Hypothalamus (tissue), 51 donors: ENCODE data around the gene ATP6V0A1.
"Not testable (repeated sequence)": the region's sequence is repeated elsewhere in the genome, so short reads cannot be mapped to it uniquely, and the experiment has no call there.

Experiments used
- DNase-seq, 51 donors: peaks; one replicate each; lab custom pipeline; 2025; lab: John Stamatoyannopoulos, UW

Gene ATP6V0A1

DNA sequence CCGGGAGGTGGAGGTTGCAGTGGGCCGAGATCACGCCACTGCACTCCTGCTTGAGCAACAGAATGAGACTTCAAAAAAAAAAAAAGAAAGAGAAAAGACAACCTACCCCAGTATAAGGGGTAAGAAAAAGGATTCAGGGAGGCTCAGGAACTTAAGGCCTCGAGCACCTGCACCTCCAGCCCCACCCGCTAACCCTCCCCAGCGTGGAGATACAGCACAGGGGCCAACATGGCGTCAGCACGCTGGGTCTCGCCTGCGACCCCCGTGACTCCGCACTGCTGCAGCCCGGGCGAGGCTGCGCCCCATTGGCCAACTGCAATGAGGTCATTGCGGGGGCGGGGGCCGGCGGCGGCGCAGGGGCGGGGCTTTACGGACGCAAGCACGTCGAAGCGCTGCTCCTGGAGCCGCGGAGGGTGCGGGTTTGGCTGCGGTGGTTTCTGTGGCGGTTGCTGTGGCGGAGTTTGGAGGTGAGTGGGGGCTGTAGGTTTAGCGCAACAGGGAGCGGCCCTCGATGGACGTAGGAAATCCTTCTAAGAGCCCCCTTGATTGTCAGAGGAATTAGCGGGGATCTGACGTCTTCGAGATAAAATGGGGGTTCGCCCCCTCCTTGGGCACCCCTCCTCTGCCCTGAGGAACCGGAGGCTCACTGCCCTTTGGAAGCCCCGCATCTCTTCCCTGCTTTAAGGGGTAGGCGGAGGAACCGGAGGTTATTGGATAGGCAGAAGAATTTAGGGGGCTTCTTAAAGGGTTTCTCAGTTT lies at the start of gene ATP6V0A1:
ATP6V0A1 (plus strand) TSS at position 382 of the 759 bp plus-strand sequence. CDS start 2,017 bp downstream, outside the sequence.
- DNase-seq = peak; percentile 34 to 98 (median 89)

DNA sequence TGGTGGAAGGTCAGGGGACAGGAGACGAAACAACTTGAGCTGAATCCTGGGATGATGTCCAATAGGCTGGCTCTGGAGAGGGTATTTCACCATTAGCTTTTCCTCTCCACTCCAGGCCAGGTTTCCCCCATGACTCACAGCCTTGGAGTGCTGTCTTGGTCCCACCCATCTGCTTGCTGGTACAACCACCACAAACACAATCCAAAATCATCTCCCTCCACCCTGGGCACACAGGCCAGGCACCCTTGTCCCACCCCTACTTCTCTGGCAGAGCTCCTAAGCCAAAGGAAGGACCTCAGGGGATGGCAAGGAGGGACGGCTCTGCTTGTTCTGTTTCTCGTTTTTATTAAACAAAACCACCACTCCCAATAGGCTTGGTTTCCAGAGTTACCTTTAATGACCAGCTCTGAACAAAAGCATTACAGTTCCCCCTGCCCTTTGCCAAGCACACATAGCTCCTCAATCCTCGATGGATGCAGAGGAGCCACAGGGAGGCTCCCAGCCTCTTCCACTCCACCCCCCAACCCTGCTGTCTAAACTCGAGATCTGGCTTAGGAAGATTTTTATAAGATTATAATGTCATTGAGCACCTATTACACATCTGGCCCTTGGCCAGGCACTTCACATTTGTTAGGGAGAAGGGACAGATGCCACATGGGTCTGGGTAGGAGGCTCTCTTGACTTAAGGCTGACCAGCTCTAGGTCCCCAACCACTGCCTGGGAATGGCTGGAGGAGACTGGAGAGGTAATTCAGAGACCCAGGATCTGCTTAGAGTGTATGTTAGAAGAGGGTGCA lies 49.0 kb upstream of the ATP6V0A1 start:
- peak in 9 of 51 donors; percentile 8 to 64 (median 23) for DNase-seq

DNA sequence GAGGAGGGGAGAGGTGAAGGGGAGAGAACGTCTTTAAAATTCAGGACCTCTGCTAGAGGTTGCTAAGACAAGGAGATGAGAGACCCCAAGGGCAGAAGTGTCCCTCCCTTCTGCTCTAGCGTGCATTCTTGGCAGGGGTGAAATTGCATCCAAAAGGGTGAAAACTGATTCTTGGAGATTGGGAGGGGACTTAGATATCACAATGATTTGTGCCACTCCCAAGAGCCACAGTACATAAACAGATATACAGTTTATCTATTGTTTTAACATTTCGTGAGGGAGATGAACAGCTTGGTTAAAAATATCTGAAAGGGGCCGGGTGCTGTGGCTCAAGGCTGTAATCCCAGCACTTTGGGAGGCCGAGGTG lies 48.4 kb upstream of the ATP6V0A1 start:
- DNase-seq = no peak

DNA sequence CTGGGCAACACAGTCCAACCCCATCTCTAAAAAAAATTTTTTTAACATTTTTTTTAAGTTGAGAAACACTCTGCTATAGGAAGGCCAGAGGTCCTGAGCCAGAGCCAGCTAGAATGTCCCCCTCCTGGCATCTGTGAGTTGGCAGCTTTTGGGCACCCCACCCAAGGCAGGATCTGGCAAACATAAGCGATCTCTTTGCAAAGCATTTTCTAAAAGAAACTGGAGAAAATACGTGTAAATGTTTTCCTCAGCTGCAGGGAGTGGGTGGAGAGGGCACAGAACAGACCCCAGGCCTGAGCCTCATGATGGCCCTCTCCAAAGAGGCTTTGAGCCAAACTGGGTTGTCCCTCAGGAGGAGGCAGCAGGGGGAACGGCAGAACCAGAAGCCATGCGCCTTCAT lies 47.3 kb upstream of the ATP6V0A1 start:
- DNase-seq = no peak

DNA sequence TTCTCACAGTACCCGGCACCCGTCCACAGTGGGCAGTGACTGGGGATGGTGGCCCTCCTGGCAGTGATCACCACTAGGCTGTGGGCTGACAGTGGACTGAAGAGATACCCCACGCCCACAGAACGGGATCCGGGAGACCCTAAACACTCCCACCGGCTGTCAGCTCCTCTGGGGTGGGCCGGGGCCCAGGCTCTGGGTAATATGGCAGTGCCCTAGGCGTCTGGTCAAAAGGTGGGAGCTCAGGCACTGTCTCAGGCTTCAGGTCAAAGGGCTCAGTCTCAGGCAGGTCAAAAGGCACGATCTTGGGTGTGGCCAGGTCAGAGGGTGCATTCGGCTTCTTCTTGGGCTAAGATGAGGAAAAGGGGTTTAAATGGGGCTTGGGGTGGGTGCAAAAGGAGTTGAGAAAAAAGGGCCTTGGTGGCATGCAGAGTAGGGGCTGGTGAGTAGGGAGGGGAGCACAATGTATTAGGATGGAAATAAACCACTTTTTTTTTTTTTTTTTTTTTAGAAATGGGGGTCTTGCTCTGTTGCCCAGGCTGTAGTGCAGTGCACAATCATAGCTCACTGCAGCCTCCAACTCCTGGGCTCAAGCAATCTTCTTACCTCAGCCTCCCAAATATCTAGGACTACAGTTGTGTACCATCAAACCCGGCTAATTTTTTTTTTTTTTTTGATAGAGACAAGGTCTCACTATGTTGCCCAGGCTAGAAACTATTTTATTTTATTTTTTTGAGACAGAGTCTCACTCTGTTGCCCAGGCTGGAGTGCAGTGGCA lies 46.6 kb upstream of the ATP6V0A1 start:
- no peak for DNase-seq

DNA sequence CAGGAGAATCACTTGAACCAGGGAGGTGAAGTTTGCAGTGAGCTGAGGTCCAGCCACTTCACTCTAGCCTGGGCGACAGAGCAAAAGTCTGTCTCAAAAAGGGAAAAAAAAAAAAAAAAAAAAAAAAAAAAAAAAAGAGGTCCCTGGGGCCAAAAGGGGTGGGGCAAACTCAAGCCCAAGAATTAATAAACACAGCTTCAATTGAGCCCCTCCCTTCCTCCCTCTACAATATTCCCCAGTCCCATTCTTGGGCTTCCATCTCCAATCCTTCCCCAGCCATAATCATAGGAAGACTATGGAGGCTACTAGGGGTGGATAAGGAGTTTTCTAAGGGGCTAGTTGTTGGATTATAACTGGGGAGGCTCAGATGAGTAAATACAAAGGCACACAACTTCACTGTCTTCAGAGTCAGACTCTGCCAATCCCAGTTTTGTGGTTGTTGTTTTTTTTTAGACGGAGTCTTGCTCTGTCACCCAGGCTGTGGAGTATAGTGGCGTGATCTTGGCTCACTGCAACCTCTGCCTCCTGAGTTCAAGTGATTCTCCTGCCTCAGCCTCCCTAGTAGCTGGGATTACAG lies 45.1 kb upstream of the ATP6V0A1 start:
- no peak for DNase-seq

DNA sequence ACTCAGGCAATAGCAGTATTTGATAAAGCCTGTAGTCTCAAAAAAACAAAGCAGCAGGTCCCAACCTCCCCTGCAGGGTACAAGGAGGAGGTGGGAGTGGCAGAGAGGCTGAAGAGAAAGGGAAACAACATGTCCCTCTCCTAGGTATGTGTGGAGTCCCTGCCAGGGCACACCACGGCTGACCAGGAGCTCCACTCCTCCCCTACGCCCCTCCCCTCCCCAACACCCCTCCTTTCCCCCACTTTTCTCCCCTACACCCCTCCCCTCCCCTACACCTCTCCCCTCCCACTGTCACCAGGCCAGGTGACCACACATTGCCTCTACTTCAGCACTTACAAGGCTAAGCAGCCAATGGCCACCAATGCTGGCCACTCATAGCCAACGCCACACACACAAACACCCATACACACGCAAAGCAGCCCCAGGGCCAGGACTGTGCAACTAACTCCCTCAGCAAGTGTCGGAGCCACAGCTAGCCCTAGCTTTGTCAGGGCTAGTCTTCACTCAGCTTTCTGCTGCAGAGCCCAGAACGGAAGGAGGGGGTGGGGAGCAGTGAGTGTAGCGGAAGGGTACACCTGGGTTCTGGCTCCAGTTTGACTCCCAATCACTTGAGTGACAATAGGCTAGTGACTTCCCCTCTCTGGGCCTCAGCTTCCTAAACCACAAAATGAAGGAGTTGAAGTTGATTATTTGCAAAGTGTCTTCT lies 43.8 kb upstream of the ATP6V0A1 start:
- DNase-seq = no peak

DNA sequence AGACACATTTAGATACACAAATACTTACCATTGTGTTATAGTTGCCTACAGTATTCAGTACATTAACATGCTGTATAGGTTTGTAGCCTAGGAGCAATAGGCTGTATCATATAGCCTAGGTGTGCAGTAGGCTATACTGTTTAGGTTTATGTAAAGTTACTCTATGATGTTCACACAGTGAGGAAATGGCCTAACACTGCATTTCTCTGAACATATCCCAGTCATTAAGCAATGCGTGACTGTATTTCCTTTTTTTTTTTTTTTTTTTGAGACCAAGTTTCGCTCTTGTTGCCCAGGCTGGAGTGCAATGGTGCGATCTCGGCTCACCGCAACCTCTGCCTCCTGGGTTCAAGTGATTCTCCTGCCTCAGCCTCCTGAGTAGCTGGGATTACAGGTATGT lies 40.7 kb upstream of the ATP6V0A1 start:
- not testable (repeated sequence) for DNase-seq

DNA sequence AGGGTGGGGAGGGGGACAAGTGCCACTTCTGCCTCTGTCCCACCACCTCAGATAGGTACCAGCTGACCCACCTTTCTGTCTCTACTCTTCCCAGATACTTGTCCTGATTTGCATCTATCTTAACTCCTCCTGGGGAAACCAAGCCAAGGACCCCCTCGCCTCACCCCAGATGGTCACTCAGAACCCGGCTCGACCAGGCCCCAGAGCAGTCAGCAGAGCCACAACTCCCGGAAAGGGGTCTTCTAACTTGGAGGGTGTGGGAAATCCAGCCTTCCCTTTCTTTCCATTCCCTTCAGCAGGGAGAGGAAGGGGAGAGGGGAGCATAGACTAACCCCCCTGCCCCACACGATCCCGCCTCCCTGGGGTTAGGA lies 37.6 kb upstream of the ATP6V0A1 start:
- no peak for DNase-seq

DNA sequence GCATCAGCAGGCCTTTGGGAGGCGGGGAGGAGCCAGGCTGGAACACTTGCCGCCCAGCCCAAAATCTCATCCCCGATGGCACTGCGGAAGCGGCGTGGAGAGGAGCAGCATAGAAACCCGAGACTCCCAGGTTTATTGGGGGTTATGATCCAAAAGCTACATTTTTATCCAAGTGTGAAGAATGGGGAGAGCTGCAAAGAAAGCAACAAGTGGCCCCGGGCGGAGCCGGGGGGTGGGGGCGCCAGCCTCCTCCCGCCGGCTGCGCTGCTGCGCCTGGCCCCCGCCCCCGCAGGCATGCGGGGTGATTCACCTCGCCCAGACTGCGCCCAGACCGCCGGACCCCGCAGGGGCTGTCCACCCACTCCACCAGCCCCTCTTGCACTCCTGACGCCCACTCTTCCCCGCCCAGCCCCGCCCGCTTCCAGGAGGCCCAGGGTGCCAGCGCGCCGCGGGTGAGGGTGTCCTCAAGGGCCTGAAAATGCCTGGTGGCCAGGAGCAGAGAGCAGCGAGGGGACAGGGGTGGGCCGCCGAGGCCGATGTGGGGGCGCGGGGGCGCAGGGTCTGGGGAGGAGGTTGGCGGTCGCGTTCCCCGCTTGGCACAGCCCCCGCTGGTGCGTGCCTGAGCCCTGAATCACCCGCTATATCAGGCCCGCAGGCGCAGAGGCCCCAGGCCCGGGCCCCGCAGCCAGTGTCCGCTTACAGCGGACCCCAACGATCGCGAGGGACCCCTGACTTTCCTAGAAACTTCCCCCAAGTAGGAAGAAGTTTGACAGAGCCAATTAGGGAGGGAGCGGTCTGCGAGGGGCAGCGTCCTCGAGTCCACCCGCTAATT lies 37.0 kb upstream of the ATP6V0A1 start:
- DNase-seq = peak in 2 of 51 donors; percentile 11 to 16

DNA sequence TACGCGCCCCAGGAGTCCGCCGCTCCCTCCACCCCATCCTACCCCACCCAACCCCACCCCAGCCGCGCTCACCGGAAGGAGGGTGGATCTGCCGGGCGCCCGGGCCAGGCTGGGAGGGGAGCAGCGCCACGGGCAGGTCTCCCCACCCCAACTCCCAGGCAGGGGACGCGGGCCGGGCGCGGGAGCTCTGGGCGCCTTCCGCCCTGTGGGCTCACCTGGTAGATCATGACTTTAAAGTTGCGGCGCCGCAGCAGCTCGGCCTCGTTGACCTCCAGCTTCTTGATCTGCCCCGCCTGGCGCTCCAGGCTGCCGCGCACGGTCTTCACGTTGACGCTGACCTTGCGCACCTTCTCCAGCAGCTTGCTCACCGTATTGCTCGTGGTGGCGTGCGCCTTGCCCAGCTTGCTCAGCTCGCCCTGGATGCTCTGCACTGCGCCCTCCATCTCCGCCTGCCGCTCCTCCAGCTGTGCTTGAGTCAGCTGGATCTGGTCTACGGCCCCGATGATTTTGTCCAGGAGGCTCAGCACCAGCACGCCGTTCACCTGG lies 36.2 kb upstream of the ATP6V0A1 start:
- DNase-seq = peak in 3 of 51 donors; percentile 13 to 32 (median 22)

DNA sequence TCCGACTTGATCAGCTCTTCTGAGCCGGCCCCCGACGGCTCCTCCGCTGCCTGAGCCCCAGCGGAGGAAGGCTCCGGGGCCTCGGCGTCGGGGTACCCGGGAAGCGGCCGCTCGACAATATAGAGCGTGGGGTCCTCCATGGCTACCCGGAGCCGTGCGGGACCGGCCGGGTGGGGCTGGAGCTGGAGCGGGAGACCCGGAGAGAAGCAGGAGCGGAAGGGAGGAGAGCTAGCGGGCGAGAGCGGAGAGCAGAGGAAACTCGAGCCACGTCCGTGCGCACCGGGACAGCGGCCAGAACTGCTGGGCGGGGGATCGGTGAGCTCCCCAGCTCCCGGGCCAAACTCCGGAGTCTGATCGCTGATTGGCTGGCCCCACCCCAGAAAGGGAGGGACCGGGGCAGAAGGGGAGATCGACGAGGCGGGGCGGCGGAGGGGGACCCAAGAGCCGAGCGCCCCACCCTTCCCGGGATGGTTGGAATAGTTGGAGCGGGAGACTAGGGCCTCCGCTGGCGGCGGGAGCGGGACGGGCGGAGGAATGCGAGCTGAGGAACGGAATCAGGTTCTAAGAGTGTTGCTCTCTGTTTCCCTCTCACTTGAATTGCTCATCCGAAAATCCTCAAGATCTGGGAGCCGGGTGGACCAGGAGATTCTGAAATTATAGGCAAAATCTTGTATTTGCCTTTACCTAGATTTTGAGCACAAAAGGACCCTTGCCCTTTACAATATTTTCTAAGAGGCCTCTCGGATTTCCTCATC lies 35.5 kb upstream of the ATP6V0A1 start, which contains the start of gene CAVIN1:
CAVIN1 (minus strand) TSS at position 299 of the 755 bp plus-strand sequence; CDS start at position 140, 159 bp downstream.
- DNase-seq = peak in 49 of 51 donors; percentile 25 to 96 (median 75)

DNA sequence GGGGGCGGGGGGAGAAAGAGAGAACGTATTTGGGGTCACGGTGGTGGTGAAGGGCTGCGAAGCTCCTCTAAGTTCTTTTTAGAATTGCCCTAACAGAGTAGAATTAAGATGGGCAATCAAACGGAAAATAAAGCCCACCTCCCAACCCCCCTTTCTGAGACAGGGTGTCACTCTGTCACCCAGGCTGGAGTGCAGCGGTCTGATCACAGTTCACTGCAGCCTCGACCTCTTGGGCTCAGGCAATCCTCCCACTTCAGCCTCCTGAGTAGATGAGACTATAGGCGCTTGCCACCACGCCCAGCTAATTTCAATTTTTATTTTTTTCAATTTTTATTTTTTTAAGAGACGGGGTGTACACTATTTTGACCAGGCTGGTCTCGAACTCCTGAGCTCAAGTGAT lies 34.9 kb upstream of the ATP6V0A1 start:
- DNase-seq = no peak

DNA sequence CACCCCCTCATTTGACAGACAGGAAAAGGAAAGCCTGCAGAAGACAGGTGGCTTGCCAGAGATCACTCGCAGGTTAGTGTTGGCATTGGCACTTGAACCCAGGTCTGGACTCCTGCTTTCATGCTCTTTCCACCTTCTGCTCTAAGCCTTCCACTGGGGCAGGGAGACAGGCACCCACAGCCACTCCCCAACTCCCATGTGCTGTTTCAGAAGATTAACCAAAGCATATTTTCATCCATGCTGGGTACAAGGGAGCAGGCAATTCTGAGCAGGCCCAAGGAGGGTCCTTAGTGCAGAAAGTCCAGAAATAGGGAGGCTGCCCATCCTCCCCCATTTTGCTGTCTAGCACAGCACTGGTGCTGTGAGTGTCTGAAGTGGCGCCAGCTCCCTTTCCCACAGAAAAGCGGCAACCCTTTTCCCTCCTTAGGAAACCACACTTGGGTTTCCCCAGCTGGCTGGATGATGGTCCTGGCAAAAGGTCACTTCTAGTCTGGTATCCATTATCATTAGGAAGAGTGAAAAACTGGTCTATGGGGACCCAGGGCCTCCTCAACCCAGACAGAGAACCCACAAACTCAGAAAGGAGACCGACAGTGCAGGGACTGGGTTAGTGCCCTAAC lies 33.6 kb upstream of the ATP6V0A1 start:
- DNase-seq = no peak

DNA sequence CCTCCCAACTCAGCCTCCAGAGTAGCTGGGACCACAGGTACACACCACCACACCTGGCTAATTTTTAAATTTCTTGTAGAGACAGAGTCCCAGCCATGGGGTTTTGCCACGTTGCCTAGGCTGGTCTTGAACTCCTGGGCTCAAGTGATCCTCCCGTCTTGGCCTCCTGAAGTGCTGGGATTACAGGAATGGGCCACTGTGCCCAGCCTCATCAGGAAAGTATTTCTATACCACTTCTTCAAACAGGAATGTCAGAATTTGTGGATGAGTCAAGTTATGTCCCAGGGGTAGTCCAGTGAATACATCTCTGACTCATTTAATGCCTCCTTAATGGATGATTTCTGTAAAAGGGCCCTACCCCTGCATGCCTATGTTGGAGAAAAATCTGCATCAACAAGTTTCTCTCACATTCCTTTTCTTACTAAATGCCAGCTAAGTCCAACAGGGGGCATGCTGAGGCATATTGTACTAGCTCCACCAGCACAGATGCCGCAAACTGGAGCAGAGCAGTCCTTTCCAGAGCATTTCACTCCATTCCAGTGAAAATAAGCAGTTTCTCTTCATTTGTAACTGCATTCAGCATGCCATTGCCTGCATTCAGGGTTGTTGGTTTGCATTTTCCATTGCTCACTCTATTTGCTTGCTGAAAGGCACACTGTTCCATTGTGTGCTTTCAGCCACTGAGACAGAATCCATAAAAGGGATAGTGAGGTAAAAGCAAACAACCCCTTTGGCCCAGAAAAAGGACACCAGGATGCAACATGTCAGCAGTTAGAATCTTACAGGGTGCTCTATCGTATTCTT lies 30.3 kb upstream of the ATP6V0A1 start:
- peak in 30 of 51 donors; percentile 4 to 70 (median 36) for DNase-seq

DNA sequence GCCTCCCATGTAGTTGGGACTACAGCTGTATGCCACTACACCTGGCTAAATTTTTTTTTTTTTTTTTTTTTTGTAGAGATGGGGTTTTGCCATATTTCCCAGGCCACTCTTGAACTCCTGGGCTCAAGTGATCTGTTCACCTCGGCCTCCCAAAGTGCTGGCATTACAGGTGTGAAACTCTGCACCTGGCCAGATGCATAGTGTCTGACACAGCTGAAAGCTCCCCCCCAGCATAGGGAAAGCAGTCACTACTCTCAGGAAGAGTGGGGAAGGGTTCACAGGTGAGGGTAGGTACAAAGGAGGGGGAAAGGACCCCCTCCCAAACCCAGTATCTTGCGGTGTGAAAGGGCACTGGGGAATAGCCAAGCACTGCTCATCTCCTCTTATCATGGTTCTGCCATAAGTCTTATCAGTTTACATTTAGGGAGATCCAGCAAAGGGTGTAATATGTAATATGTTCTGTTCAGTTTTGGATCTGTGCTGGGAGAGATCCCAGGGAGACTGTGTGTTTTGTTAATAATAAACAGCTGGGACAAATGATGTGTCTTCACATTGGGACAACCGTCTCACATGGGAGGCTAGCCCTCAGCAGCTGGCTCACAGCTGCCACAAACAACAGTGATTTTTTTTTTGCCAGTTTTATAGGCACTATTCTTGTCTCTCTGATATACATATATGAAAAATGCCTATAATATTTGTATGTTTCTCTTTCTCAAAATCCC lies 28.8 kb upstream of the ATP6V0A1 start:
- DNase-seq = no peak
